Retinal pigment epithelial cell (primary cell): ENCODE results near the gene PSMA7.

ENCODE experiments used
- DNase-seq: peaks from one replicate; pipeline ENCODE4 v3.0.0-alpha.2; 2010; ENCODE audit warnings: low read depth
- H3K4me3 ChIP-seq: 2 replicates; pipeline ENCODE4 v1.5.1; 2011; ENCODE audit warnings: mild to moderate bottlenecking, low read length, control low read depth, moderate library complexity
- TF ChIP-seq, protein P1 (sequence below): conservative IDR thresholded peaks from 2 replicates; pipeline ENCODE4 v1.5.1; 2011; ENCODE audit warnings: low read depth, low read length, control low read depth, inconsistent platforms

PSMA7 gene

DNA sequence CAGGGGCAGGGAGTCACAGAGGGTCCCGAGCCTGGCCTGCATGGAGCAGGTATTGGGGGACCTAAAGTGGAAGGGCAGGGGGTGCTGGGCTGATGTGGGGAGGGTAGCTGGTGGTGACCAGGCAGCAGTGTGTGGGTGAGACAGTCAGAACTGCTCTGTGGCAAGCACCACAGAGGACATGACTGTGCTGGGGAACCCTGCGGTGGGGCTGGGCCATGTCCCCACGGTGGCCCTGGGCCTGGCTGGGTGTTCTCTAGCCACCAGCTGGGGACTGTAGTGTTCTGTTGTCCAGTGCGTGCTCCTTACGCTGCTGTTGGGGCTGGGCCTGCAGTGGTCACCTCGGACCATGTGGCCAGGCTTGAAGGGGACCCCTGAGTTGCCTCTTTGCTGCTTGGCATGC lies 3.9 kb upstream of the PSMA7 start:
- DNase-seq, result no peak
- TF ChIP-seq, protein P1, sequence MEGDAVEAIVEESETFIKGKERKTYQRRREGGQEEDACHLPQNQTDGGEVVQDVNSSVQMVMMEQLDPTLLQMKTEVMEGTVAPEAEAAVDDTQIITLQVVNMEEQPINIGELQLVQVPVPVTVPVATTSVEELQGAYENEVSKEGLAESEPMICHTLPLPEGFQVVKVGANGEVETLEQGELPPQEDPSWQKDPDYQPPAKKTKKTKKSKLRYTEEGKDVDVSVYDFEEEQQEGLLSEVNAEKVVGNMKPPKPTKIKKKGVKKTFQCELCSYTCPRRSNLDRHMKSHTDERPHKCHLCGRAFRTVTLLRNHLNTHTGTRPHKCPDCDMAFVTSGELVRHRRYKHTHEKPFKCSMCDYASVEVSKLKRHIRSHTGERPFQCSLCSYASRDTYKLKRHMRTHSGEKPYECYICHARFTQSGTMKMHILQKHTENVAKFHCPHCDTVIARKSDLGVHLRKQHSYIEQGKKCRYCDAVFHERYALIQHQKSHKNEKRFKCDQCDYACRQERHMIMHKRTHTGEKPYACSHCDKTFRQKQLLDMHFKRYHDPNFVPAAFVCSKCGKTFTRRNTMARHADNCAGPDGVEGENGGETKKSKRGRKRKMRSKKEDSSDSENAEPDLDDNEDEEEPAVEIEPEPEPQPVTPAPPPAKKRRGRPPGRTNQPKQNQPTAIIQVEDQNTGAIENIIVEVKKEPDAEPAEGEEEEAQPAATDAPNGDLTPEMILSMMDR, result no peak
- H3K4me3 ChIP-seq, result no peak overlapping the region

DNA sequence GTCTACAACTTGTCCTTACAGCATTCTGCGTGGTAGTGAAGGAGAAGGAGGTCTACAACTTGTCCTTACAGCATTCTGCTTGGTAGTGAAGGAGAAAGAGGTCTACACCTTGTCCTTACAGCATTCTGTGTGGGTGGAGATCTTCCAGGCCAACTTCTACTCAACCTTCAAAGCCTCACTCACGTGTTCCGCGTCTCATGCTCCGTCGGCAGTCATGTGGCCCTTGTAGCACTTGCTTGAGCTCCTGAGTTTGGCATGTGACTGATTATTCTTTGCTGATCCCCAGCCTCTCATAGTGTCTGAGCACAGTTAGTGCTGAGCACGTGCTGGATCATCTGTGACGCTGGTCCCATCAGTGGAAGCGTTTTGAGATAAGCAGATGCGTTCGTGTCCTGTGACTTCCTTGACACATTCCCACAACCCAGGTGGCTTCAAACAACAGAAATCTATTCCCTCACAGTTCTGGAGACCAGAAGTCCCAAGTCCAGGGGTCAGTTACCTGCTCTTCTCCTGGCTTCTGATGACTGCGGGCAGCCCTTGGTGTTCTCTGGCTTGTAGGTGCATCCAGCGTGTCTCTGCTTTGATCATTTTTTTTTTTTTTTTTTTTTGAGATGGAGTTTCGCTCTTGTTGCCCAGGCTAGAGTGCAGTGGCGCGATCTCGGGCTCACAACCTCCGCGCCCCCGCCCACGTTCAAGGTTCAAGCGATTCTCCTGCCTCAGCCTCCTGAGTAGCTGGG lies 3.0 kb upstream of the PSMA7 start:
- H3K4me3 ChIP-seq, result no peak overlapping the region
- DNase-seq, result no peak
- TF ChIP-seq, protein P1, result no peak

DNA sequence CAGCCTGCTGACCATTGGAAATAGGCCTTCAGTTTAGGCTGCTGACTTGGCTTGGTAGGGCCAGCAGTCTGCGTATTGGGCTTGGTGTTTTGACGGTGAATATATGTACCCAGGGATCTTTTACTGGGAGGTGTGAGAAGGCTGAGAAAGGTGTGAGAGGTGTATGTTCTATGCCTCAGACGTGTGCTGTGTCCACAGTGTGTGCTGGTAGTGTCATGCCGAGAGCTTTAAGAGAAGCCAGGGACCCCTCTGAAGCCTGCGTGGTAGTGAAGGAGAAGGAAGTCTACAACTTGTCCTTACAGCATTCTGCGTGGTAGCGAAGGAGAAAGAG lies 2.5 kb upstream of the PSMA7 start:
- TF ChIP-seq, protein P1, result no peak
- DNase-seq, result no peak
- no peak overlapping the region for H3K4me3 ChIP-seq

DNA sequence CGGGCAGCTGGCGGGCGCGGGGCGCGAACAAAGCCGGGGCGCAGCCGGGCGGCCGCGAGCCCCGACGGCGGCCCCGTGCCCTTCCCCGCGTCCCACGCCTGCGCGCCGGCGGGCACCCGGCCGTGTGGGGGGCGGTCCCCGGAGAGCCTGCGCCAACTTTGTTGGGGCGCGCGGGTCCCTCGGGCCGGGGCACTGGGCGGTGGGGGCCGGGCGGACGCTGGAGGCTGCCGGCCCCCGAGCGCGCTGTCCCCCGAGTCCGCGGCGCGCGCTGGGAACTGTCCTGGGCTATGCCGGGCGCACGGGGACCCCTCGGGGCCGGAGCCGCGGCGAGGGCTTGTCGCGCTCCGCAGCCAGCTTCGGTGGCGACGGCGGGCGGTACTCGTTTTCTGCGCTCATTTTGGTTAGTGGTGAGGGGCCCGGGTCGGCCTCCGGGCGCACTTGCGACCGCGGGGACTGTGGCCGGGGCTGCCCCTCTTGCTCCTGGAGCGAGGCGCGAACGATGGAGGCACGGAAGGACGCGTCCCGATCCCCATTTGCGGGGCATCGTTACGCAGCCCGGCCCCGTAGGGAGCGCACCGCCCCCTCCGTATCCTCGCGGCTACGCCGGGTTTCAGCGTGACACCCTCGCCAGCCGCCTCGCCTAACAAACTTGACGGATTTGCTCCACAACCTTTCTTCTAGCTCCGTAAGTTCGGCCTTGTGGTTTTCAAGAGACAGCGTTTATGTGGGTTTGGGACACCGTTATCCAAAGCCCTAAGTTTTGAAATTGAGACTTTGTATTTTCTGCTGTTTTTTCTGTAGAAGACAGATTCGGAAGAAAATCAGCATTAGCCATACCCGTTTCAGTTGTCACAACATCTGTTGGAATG lies 997 bp upstream of the PSMA7 start:
- no peak for DNase-seq
- TF ChIP-seq, protein P1, result no peak
- H3K4me3 ChIP-seq, result peak overlapping the region; percentile 67

DNA sequence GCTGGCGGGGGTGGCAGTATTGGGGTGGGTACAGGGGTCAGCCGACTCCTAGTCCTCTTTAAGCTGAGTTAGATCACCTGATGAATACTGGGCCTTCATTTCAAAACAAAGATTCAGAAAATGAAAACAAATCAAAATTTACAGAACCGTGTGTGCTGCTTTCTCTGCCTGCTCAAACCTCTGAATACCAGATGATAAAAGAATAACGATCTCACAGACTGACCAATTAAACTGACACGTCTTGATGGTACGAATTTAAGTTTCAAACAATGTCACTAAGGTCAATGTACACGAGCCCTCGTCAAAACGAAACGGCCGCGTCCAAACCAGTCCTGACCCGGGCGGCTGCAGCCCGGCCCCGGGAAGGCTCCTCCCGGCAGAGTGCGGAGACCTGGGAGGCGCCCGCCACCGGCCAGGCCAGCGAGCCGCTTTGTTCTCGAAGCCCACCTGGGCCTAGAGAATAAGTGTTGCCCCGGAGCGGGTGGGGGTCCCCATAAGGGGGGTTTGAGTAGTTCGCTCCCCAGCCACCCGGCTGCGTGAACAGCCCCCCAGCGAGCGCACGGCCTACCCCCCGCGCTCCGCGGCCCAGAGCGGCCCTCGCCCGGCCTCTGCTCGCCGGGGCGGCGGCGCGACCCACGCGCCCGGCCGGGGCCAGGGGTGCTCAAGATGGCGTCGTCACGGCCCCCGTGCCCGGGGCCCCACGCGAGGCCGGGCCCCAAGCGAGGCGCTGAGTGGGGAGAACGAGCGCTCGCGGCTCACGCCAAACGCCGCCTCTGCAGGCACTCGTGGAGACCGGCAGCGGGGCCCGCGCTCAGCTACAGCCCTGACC lies 728 bp downstream of the PSMA7 start:
- no peak for DNase-seq
- TF ChIP-seq, protein P1, result no peak

DNA sequence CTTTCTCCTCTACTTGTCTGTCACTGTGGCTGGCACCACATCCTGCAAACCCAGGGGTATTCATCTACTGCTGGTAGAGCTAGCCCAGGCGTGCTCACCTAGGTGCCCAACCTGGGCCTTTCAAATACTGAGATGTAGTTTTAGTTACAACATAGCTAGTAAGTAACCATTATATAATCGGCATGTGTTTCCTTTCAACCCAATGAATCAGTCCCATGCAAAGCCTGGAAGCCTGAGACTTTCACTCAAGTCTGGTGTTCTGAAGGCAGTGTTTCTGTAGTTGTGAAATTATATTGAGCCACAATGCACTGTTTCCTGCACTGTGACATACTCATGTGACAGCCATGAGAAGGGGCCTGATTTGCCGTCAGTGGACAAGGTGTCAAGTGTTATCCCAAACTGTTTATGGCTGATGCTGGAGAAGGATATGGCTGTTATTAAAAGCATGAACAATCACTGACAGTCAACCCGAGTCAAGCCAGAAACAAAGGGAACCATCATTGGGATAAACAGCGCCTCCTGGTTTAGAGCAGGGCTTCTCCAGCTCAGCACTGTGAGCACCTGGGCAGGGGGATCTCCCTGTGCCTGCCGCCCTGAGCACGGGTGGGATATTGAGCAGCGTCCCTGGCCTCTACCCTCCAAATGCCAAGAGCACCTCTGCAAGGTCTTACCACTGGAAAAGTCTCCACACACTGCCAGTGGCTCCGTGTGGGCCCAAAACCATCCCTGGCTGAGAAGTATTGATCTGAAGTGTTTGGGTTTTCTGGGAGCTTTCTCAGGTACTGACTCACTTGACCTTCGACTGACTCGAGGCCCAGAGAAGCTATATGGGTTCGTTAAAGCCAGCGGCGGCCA lies 1.6 kb downstream of the PSMA7 start:
- TF ChIP-seq, protein P1, result peak; percentile 55
- no peak for DNase-seq
- peak overlapping the region; percentile 82 for H3K4me3 ChIP-seq

More for the DNA sequence above, 728 bp downstream of the PSMA7 start:
- H3K4me3 ChIP-seq, result peak overlapping the region; percentile 82
